ENCODE measurements around the gene ADAP1. TPM values are rescaled to one million over a fixed set of nuclear protein-coding genes. Genes with fewer than 3 reads are reported as not detected.

Gene ADAP1
- total RNA-seq, 1 donor from 2014 or later = 5.2 TPM

DNA sequence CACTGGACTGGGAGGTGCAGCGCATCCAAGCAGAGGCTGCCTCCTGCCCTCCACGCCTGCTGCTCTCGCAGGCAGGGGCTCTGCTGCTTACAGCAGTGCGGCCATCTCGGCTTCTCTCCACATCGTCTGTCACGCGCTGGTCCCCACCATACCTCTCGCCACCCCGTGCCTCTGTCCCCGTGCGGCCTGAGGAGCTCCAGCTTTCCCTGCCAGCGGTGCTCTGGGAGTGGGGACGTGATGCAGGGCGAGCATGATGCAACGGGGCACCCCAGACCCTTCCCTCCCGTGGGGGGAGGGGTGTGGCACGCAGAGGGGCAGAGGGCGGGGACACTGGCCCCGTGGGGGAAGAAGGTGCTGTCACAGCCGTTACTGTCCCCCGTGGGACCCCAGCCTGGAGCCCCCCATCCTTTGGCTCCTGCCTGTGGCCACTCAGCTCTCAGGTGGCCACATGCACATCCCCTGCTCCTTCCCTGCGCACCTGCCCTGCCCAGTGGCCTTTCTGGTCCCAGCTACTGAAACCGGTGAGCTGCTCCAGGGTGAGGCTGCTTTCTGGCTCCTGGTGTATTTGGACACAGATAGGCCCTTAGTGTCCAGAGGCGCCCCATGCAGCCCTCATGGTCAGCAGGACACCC, 69.1 kb downstream of the ADAP1 start:
- H3K9me3 Mint-ChIP-seq = no peaks in the 10 kb centered on the region
- TF ChIP-seq, protein P1, sequence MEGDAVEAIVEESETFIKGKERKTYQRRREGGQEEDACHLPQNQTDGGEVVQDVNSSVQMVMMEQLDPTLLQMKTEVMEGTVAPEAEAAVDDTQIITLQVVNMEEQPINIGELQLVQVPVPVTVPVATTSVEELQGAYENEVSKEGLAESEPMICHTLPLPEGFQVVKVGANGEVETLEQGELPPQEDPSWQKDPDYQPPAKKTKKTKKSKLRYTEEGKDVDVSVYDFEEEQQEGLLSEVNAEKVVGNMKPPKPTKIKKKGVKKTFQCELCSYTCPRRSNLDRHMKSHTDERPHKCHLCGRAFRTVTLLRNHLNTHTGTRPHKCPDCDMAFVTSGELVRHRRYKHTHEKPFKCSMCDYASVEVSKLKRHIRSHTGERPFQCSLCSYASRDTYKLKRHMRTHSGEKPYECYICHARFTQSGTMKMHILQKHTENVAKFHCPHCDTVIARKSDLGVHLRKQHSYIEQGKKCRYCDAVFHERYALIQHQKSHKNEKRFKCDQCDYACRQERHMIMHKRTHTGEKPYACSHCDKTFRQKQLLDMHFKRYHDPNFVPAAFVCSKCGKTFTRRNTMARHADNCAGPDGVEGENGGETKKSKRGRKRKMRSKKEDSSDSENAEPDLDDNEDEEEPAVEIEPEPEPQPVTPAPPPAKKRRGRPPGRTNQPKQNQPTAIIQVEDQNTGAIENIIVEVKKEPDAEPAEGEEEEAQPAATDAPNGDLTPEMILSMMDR (conservative IDR thresholded peaks at IDR 0.05) = no peak
- no peak for DNase-seq (ENCODE audit: low read depth, low spot score)
- peaks cover 12% of the 10 kb centered on the region for H3K4me1 Mint-ChIP-seq
- no peaks in the 10 kb centered on the region for H3K27me3 Mint-ChIP-seq (ENCODE audit: low read depth)
- H3K4me3 Mint-ChIP-seq = no peak overlapping the region
- no peak overlapping the region for H3K27ac Mint-ChIP-seq (ENCODE audit: unreplicated experiment)
- H3K36me3 Mint-ChIP-seq (ENCODE audit: low read depth) = no peaks in the 10 kb centered on the region

DNA sequence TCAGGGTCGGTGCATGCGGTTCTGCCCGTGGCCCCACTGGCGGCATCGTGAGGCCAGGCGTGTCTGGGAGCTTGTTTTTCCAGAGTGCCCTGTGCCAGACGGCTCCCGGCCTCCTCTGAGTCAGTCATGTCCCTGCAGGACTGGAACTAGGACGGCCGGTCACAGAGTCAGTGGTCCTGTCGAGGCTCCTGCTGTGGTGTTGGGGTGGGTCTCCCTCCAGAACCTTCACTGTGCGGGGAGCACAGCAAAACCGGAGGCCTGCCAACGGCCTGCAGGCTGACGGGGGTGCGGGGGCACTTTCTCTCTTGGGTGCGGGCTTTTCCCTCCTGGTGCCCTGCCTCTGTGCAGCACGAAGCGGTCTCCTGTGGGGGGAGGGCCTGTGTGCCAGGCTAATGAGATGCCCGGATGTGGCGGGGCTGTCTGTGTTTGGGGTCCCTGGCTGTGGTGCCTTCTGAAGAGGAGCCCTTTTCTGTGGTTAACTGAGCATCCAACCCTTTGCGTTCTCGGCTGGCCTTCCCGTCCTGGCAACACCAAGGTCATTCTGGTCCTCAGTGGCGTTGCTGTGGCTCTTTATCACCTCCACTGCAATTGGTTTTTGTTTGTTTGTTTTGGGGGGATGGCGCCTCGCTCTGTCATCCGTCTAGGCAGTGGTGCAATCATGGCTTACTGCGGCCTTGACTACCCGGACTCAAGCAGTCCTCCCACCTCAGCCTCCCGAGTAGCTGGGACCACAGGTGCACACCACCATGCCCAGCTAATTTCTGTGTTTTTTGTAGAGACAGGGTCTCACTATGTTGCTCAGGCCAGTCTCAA, 70.1 kb downstream of the ADAP1 start:
- Mint-ChIP-seq H3K9me3 (no peaks in the 10 kb centered on the region), H3K27me3 (ENCODE audit: low read depth) (no peaks in the 10 kb centered on the region), H3K4me1 (peaks cover 16% of the 10 kb centered on the region), H3K36me3 (ENCODE audit: low read depth) (no peaks in the 10 kb centered on the region), H3K27ac (ENCODE audit: unreplicated experiment) (peak overlapping the region; percentile 83), H3K4me3 (peak overlapping the region; percentile 51)
- no peak for DNase-seq (ENCODE audit: low read depth, low spot score)
- TF ChIP-seq, protein P1 (conservative IDR thresholded peaks at IDR 0.05) = no peak

DNA sequence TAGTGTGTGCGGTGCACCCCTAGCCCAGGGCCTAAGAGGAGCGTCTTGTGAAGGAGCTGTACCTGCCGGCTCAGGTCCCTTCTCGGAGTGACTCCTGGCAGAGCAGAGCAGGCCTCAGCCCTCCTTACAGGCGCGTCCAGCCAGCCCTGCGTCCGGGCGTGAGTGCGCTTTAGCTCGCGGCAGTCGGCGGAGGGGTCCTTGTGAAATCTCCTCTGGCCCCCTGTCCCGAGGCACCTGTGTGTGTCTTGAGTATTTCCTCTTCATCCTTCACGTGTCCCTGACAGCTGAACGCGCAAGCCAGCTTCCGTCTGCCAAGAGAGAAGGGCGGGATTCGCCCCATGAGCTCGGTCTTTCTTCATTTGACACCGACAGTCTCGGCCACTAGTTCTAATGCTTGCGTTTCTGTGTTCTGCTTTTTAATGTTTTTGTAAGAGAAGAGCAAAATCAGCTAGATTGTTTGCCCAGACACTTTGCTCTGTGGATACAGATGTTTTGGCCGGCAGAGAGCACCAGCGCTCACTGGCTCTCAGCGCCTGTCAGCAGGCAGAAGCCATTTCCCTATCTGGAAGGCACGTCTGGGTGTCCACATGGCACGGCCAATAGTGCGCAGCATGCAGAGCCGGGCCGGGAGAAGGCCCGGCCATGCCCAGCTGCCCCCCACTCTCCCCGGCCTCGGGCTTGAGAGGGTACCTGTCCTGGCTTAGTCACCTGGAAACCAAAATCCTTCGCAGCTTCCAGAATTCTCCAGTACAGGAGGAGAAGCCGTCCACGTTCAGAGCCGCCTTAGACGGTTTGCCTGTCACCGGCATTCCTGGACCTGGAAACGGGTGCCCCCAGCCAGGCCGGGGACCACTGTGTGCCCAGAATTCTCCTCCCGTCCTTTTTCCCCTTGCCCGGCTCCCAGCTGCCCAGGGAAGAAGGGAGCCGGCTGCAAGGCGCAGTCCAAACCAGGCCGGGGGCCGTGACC, 71.1 kb downstream of the ADAP1 start:
- H3K27ac Mint-ChIP-seq (ENCODE audit: unreplicated experiment) = no peak overlapping the region
- no peaks in the 10 kb centered on the region for H3K9me3 Mint-ChIP-seq
- H3K27me3 Mint-ChIP-seq (ENCODE audit: low read depth) = no peaks in the 10 kb centered on the region
- TF ChIP-seq, protein P1 (conservative IDR thresholded peaks at IDR 0.05) = no peak
- DNase-seq (ENCODE audit: low read depth, low spot score) = no peak
- peaks cover 3% of the 10 kb centered on the region for H3K36me3 Mint-ChIP-seq (ENCODE audit: low read depth)
- H3K4me3 Mint-ChIP-seq = peak overlapping the region; percentile 52
- peaks cover 20% of the 10 kb centered on the region for H3K4me1 Mint-ChIP-seq

DNA sequence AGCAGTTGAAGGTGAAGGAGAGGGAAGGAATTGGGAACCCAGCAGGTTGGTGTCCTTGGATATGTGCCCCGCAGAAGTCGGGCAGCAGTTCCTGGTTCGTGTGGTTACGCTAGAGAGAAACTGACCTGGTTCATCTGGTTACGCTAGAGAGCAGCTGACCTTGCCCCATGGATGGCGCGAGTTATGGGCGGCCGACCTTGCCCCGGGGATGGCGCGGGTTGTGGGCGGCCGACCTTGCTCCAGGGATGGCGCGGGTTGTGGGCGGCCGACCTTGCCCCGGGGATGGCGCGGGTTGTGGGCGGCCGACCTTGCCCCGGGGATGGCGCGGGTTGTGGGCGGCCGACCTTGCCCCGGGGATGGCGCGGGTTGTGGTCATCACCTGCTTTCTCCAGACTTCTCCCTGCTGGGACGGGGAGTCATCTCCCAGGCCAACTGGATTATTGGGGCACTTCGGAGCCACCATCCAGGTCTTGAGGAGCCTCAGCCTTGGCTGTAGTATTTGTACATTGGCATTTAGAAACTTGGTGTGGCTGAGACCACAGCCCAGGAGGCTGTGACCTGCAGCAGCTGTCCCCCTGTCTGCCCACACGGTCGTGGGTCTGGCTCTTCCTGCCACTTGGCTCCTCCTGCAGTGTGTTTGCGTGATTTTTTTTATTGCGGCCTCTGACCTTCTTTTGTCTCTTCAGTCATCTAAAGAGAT, 72.0 kb downstream of the ADAP1 start:
- H3K27ac Mint-ChIP-seq (ENCODE audit: unreplicated experiment) = peak overlapping the region; percentile 6
- no peaks in the 10 kb centered on the region for H3K27me3 Mint-ChIP-seq (ENCODE audit: low read depth)
- no peaks in the 10 kb centered on the region for H3K9me3 Mint-ChIP-seq
- DNase-seq (ENCODE audit: low read depth, low spot score) = no peak
- TF ChIP-seq, protein P1 (conservative IDR thresholded peaks at IDR 0.05) = no peak
- H3K4me1 Mint-ChIP-seq = peaks cover 25% of the 10 kb centered on the region
- peaks cover 3% of the 10 kb centered on the region for H3K36me3 Mint-ChIP-seq (ENCODE audit: low read depth)
- peak overlapping the region; percentile 52 for H3K4me3 Mint-ChIP-seq
